Effector memory CD8-positive, alpha-beta T cell (primary cell): ENCODE data around the gene ABLIM3.

ENCODE experiments used
- ATAC-seq: fragments of 150-1000 bp; cut with Tn5 transposase; replicated peaks from 2 replicates; pipeline ENCODE4 v1.10.0; 2021; ENCODE audit warnings: mild to moderate bottlenecking, moderate library complexity
- DNase-seq, 3 experiments: peaks; one replicate each; pipeline ENCODE4 v3.0.0; 2021
- H3K27ac Mint-ChIP-seq, 2 donors: one replicate each; pipeline ENCODE4 v1.8.0; 2022; ENCODE audit warnings: mild to moderate bottlenecking in 2 of 2, mixed read lengths in 2 of 2, moderate library complexity in 2 of 2
- H3K27me3 Mint-ChIP-seq, 2 donors: one replicate each; pipeline ENCODE4 v1.8.0; 2022; ENCODE audit warnings: mixed read lengths in 2 of 2
- H3K36me3 Mint-ChIP-seq: one replicate; pipeline ENCODE4 v1.8.0; 2022; ENCODE audit warnings: mild to moderate bottlenecking, moderate library complexity, mixed read lengths; ENCODE audit not compliant: insufficient read depth
- H3K4me1 Mint-ChIP-seq, 2 donors: one replicate each; pipeline ENCODE4 v1.8.0; 2022; ENCODE audit warnings: low read depth in 2 of 2, mixed read lengths in 2 of 2
- H3K4me3 Mint-ChIP-seq, 2 donors: one replicate each; pipeline ENCODE4 v1.8.0; 2022; ENCODE audit warnings: mild to moderate bottlenecking in 2 of 2, mixed read lengths in 2 of 2, moderate library complexity in 2 of 2
- H3K9me3 Mint-ChIP-seq, 2 donors: one replicate each; pipeline ENCODE4 v1.8.0; 2022; ENCODE audit warnings: mixed read lengths in 2 of 2

Gene ABLIM3

DNA sequence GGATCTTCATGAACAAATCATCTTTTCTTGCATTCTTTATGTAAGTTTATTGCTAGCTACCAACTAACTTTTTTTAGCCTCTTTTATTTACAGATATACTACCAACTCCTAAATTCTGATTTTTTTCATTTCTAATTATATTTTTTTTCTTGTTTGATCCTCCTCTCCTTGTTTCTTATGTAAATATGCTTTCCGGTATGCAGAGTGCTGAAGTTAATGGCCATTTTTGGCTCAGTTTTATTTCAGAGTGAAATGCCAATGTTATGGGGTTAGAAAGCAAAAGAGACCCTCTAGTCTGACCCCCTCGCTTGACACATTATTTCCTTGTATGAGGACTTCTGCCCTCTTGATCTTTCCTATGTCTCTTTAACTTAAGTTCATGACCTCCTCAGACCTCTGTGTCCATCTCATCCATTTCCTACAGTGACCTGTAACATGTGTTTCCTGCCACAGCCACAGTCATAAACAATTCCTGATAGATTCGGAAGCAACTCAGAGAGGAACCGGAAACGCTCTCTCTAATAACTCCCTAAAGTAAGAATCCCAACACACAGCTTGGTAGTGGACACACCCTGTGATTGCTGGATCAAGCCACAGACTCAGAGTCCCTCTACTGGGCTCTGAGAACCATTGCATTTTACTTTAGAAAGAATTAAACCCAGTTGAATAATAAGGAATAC lies 87.5 kb downstream of the ABLIM3 start:
- no peaks in the 10 kb centered on the region for H3K36me3 Mint-ChIP-seq
- peaks cover 16 to 39% of the 10 kb centered on the region in 2 donors for H3K27me3 Mint-ChIP-seq

DNA sequence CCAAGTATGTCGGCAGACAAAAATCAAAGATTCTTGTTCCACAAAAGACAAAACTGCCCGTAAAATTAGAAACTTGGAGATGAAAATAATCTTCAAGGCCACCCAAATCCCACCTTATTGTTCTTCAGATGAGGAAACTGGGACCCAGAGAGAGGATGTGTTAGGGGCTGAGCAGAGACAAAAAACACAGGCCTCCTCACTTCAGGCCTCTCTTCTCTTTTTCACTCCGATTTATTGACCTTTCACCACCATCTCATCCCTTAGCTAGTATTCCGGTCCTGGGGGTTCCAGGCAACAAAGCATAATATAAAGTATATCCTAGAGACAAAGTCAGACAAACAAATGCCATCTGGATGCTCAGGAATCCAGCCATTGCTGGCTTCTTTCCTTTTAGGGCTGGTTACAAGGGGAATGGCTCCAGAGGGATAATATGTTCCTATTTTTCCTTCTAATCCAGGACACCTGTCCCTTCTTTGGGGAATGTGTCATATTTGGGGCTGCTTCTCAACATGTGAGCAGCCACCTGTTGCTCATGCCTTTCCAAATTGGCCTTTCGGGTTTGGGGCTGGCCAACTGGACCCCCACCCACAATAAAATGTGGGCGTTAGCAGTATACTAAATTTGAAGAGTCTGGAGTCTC lies 88.1 kb downstream of the ABLIM3 start:
- Mint-ChIP-seq H3K4me1 (no peaks in the 10 kb centered on the region), H3K27me3 (peaks cover 16 to 44% of the 10 kb centered on the region in 2 donors), H3K4me3 (no peak overlapping the region), H3K36me3 (no peaks in the 10 kb centered on the region), H3K9me3 (no peaks in the 10 kb centered on the region), H3K27ac (no peak overlapping the region)
- DNase-seq, result no peak
- ATAC-seq, result no peak

More for the DNA sequence above, 87.5 kb downstream of the ABLIM3 start:
- no peak for ATAC-seq
- DNase-seq, result no peak
- Mint-ChIP-seq H3K9me3 (no peaks in the 10 kb centered on the region), H3K27ac (no peak overlapping the region), H3K4me1 (no peaks in the 10 kb centered on the region), H3K4me3 (no peak overlapping the region)

DNA sequence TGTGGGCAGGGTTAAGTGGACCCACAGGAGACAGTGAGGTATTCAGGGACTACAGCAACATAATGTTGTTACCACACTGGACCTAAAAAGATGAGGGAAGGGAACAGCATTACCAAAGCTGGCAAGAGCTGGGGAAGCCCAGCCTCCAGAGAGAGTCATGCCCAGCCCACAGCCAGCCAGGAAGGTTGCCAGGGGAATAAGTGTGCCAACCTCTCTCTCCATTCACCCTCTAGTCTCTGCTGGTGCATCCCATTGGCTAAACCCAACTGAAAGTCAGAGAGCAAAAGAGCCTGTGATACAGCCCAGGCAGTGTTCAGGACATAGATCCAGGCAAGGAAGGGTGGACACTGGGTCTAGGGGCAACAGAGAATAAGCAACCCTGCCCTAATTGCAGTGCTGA lies 94.5 kb downstream of the ABLIM3 start:
- peaks cover 3% of the 10 kb centered on the region for H3K36me3 Mint-ChIP-seq
- H3K4me3 Mint-ChIP-seq, result no peak overlapping the region
- H3K27ac Mint-ChIP-seq, result no peak overlapping the region
- peaks cover 20 to 23% of the 10 kb centered on the region in 2 donors for H3K27me3 Mint-ChIP-seq
- peaks cover 12 to 18% of the 10 kb centered on the region in 2 donors for H3K4me1 Mint-ChIP-seq
- DNase-seq (no peak), ATAC-seq (no peak)
- peaks cover 0 to 5% of the 10 kb centered on the region in 2 donors for H3K9me3 Mint-ChIP-seq

DNA sequence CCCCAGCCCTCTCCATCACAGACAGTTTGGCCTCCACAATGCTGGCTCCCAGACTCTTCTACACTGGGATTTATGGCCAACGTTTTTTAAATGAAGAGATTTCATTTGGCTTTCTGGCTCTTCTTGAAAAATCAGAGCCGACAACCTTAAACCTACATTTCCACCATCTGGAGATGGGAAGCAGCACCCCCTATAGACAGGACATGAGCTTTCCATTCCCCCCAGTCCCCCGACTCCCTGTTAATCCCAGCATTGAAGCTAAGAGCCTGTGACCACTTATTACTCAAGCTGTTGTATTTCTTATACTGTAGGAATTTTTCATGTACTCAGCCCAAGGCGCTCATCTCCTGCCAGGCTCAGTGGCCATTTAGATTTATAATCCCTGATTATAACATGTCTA lies 96.4 kb downstream of the ABLIM3 start:
- Mint-ChIP-seq H3K27ac (peak overlapping the region in 1 of 2 donors; percentile 47), H3K27me3 (peaks cover 12 to 18% of the 10 kb centered on the region in 2 donors), H3K9me3 (peaks cover 0 to 12% of the 10 kb centered on the region in 2 donors), H3K4me1 (peaks cover 24 to 25% of the 10 kb centered on the region in 2 donors), H3K4me3 (no peak overlapping the region), H3K36me3 (peaks cover 3% of the 10 kb centered on the region)
- ATAC-seq, result no peak
- no peak for DNase-seq

DNA sequence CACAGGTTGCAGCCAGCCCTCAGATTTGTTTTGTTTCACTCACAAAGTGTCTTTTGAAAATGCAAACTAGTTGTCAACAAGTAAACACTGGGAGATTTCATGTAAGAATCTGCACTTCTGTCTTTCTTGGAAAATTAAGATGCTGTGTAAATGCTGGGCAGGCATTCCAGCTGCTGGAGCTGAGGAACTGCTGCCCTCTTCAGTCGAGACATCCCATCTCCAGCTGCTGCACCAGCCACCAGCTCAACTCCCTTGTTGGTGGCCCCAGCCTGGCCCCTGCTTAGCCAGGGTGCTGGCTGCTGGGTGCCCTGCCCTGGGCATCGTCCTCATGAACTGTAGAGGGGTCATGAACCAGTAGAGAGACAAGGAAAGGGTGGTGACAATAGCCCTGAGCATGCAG lies 97.2 kb downstream of the ABLIM3 start:
- no peak for ATAC-seq
- Mint-ChIP-seq H3K4me1 (peaks cover 27 to 32% of the 10 kb centered on the region in 2 donors), H3K27me3 (peaks cover 5 to 9% of the 10 kb centered on the region in 2 donors), H3K9me3 (peaks cover 0 to 12% of the 10 kb centered on the region in 2 donors), H3K27ac (peak overlapping the region in 1 of 2 donors; percentile 47), H3K4me3 (no peak overlapping the region), H3K36me3 (peaks cover 3% of the 10 kb centered on the region)
- no peak for DNase-seq

DNA sequence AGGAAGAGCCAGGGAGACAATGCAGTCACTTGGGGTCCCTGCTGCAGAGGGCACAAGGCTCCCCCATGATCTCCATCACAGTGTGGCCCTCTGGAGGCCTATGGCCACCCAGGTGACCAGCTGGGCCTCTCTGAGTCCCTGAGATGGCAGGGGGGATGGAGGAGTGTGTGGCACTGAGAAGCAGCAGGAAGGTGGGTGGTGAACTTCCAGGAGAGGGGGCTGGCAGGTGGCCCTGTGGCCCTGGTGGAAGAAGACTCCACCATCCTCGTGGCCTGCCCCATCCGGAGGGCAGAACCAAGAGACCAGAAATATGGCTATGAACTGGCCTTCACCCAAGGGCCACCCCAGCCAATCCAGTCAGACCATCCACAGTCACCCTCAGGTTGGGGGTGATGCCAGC lies 98.6 kb downstream of the ABLIM3 start:
- Mint-ChIP-seq H3K4me3 (peak overlapping the region; percentile 76 to 80), H3K4me1 (peaks cover 29 to 32% of the 10 kb centered on the region in 2 donors), H3K9me3 (peaks cover 0 to 12% of the 10 kb centered on the region in 2 donors), H3K36me3 (peaks cover 3% of the 10 kb centered on the region), H3K27ac (peak overlapping the region; percentile 84 to 86), H3K27me3 (peaks cover 0 to 4% of the 10 kb centered on the region in 2 donors)
- DNase-seq (no peak), ATAC-seq (no peak)

DNA sequence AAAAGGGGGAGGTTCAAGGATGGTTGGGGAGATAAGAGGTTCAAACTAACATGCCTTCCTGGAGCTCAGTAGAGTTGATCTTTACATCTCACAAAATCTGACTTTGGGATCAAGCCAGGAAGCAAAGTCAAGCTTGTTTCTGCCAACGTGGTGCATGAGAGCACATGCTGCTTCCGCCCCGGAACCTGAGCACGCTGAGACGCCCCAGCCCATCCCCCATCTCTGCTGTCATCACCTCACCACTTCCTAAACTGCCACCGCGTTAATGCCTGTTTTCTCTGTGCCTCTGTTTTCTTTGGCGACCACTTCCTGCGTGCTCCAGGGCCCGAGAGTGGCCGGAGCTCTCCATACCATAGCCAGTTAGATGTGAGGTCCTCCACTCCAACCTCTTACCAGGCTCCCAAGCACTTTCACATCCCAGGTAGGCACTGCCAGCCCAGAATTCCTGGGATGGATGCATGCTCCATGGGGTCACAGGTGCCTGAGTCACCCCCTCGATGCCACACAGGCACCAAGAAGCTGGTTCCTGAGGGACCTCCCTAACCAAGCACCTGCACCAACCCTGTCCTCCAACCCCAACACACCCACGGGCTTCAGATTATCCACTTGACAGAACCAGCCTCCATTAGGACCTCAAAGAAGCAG lies 99.2 kb downstream of the ABLIM3 start:
- peaks cover 31 to 35% of the 10 kb centered on the region in 2 donors for H3K4me1 Mint-ChIP-seq
- H3K27me3 Mint-ChIP-seq, result peaks cover 0 to 8% of the 10 kb centered on the region in 2 donors
- H3K36me3 Mint-ChIP-seq, result peaks cover 3% of the 10 kb centered on the region
- ATAC-seq, result peak; percentile 99
- peak overlapping the region; percentile 76 to 80 for H3K4me3 Mint-ChIP-seq
- peak overlapping the region; percentile 84 to 86 for H3K27ac Mint-ChIP-seq
- DNase-seq, result peak; percentile 74 to 82 (median 78)
- H3K9me3 Mint-ChIP-seq, result peaks cover 0 to 12% of the 10 kb centered on the region in 2 donors

DNA sequence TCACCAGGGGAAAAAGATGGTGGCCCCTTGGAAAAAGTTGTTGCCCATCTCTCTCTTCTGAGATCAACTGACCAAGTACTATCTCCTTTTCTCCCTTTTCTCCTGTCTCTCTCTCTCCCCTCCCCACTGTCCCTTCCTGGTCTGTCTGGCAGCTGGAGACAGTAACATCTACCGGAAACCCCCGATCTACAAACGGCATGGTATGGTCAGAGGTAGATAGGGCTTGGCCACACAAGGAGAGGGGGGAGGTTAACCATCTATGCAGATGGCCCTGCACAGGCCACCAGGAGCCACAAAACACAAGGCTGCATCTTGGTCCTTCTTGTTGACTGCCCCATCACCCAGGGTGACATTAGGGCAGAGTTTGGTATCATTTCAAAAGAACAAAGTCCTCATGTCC lies 101.0 kb downstream of the ABLIM3 start:
- Mint-ChIP-seq H3K36me3 (peaks cover 3% of the 10 kb centered on the region), H3K4me1 (peaks cover 31 to 35% of the 10 kb centered on the region in 2 donors), H3K27me3 (peaks cover 8% of the 10 kb centered on the region in 2 donors), H3K4me3 (no peak overlapping the region), H3K9me3 (peaks cover 0 to 12% of the 10 kb centered on the region in 2 donors), H3K27ac (peak overlapping the region in 1 of 2 donors; percentile 18)
- ATAC-seq, result no peak
- DNase-seq, result no peak

DNA sequence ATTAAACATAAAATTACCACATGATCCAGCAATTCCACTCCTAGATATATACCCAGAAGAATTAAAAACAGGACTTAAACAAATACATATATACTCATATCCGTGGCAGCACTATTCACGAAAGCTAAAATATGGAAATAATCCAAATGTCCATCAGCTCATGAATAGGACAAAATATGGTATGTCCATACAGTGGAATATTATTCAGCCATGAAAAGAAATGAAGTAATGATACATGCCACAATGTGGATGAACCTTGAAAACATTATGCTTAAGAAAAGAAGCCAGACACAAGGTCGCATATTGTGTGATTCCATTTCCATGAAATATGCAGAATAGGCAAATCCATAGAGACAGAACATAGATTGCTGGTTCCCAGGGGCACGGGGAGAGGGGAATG lies 105.6 kb downstream of the ABLIM3 start:
- DNase-seq (no peak), ATAC-seq (no peak)
- Mint-ChIP-seq H3K27me3 (peaks cover 8 to 18% of the 10 kb centered on the region in 2 donors), H3K36me3 (no peaks in the 10 kb centered on the region), H3K4me1 (peaks cover 8 to 14% of the 10 kb centered on the region in 2 donors), H3K27ac (no peak overlapping the region), H3K4me3 (no peak overlapping the region), H3K9me3 (no peaks in the 10 kb centered on the region)

DNA sequence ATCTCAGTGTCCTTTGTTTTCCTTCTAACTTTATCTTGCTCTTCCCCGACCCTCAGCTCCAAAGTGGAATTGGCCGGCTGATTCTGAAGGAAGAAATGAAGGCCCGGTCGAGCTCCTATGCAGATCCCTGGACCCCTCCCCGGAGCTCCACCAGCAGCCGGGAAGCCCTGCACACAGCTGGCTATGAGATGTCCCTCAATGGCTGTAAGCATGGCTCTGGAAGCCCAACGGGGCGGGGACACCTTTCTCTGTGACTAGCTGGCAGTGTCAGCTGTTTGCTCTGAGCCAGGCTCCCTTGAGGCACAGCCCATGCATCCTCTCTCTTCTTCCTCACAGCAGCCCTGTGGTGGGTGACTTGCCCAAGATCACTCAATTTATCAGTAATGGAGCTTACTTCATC lies 106.4 kb downstream of the ABLIM3 start:
- Mint-ChIP-seq H3K4me1 (peaks cover 6 to 9% of the 10 kb centered on the region in 2 donors), H3K4me3 (no peak overlapping the region), H3K9me3 (no peaks in the 10 kb centered on the region), H3K36me3 (no peaks in the 10 kb centered on the region), H3K27me3 (peaks cover 8 to 18% of the 10 kb centered on the region in 2 donors), H3K27ac (no peak overlapping the region)
- ATAC-seq (no peak), DNase-seq (no peak)

DNA sequence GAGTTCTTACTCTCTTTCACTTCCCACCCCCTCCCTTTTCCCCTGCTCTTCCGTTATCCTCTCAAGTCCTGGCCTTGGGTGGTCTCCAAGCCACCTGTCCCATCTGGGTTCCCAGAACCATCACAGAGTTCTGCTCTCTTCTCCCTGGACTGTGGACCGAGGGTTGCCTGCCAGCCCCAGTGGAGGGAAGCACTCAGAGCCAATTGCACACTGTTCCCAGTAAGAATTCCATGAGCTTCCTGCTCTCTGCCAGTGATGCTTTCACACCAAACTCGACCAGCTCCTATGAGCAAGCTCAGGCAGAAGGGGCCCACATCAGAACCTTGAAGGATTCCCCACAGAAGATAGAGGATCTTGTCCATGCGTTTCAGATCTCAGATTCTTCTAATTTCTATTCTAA lies 110.3 kb downstream of the ABLIM3 start:
- no peak for ATAC-seq
- H3K4me1 Mint-ChIP-seq, result no peaks in the 10 kb centered on the region

DNA sequence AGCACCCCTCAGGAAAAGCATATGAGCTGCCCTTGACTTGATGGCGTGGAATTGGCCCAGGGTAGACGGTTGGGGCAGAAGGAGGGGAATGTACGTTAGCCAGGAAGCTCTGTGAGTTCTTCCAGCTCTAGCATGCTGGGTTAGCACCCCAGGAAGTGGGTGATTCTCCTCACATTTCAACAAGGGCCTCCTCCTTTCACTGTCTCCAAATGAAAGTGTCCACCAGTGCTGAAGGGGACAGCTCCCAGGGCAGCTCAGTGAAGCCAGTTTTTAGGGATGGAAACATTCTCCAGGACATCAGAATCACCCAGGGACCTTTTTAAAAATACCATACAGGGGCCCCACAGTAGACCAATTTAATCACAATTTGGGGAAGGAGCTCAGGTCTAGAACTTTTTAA lies 113.2 kb downstream of the ABLIM3 start:
- no peak for DNase-seq
- H3K27me3 Mint-ChIP-seq, result peaks cover 9 to 24% of the 10 kb centered on the region in 2 donors
- no peak overlapping the region for H3K27ac Mint-ChIP-seq
- H3K4me1 Mint-ChIP-seq, result no peaks in the 10 kb centered on the region
- H3K36me3 Mint-ChIP-seq, result no peaks in the 10 kb centered on the region
- no peak overlapping the region for H3K4me3 Mint-ChIP-seq
- no peak for ATAC-seq
- H3K9me3 Mint-ChIP-seq, result peaks cover 0 to 2% of the 10 kb centered on the region in 2 donors

More for the DNA sequence above, 110.3 kb downstream of the ABLIM3 start:
- Mint-ChIP-seq H3K36me3 (no peaks in the 10 kb centered on the region), H3K9me3 (peaks cover 0 to 2% of the 10 kb centered on the region in 2 donors), H3K27ac (no peak overlapping the region), H3K27me3 (peaks cover 9 to 24% of the 10 kb centered on the region in 2 donors), H3K4me3 (no peak overlapping the region)
- DNase-seq, result no peak

DNA sequence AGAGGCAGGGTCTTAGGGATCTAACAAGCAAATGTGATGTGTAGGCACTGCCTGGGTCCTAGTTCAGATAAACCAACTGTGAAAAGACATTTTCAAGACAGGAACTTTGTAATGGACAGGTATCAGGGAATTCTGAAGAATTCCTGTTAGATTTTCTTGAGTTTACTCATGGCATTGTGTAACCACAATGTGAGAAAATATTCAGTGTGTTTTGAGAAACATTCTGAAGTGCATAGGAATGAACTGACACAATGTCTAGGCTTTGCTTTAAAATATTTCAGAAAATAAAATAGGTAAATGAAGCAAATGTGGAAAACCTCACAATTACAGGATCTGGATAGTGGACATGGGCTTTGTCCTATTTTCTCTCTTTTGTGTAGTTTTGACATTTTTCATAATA lies 115.2 kb downstream of the ABLIM3 start:
- H3K36me3 Mint-ChIP-seq, result no peaks in the 10 kb centered on the region
- ATAC-seq (no peak), DNase-seq (no peak)
- H3K27me3 Mint-ChIP-seq, result peaks cover 11 to 36% of the 10 kb centered on the region in 2 donors
- no peak overlapping the region for H3K4me3 Mint-ChIP-seq
- peaks cover 0 to 2% of the 10 kb centered on the region in 2 donors for H3K9me3 Mint-ChIP-seq
- no peak overlapping the region for H3K27ac Mint-ChIP-seq
- no peaks in the 10 kb centered on the region for H3K4me1 Mint-ChIP-seq
